ENCODE measurements around the gene INAVA.

The INAVA gene

DNA sequence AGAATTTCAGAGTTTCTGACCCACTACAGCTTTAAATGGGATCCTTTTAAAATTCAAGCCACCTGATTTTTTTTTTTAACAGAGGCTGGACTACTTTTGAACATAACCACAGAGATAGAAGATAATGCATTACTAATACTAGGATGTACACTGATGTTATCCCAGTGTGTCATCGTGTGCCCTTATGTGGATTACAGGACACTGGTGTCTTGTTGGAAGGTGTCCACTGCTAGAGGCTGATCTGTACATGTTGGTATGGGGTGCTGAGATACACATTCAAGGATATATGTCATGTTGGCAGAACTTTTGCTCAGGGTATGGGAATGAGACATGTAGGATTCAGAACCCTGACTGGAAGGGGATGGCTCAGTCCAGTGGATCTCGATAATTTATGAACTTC lies 56.3 kb downstream of the INAVA start:
- H3K4me3 ChIP-seq (ENCODE audit: low read length): no peak overlapping the region
- peaks cover 17% of the 10 kb centered on the region for H3K27me3 ChIP-seq (ENCODE audit: low read depth, low read length)
- no peak overlapping the region for H2AFZ ChIP-seq (ENCODE audit: low read depth, low read length)
- no peaks in the 10 kb centered on the region for H3K9me3 ChIP-seq (ENCODE audit: insufficient read depth, low read length)
- no peak overlapping the region for H3K4me2 ChIP-seq (ENCODE audit: low read length)
- no peaks in the 10 kb centered on the region for H4K20me1 ChIP-seq (ENCODE audit: insufficient read depth, low read length)
- H3K27ac ChIP-seq (ENCODE audit: low read length): no peak overlapping the region
- H3K9ac ChIP-seq (ENCODE audit: low read length): no peak overlapping the region
- no peaks in the 10 kb centered on the region for H3K79me2 ChIP-seq (ENCODE audit: low read length)
- no peaks in the 10 kb centered on the region for H3K4me1 ChIP-seq (ENCODE audit: low read length)
- TF ChIP-seq, protein P1, sequence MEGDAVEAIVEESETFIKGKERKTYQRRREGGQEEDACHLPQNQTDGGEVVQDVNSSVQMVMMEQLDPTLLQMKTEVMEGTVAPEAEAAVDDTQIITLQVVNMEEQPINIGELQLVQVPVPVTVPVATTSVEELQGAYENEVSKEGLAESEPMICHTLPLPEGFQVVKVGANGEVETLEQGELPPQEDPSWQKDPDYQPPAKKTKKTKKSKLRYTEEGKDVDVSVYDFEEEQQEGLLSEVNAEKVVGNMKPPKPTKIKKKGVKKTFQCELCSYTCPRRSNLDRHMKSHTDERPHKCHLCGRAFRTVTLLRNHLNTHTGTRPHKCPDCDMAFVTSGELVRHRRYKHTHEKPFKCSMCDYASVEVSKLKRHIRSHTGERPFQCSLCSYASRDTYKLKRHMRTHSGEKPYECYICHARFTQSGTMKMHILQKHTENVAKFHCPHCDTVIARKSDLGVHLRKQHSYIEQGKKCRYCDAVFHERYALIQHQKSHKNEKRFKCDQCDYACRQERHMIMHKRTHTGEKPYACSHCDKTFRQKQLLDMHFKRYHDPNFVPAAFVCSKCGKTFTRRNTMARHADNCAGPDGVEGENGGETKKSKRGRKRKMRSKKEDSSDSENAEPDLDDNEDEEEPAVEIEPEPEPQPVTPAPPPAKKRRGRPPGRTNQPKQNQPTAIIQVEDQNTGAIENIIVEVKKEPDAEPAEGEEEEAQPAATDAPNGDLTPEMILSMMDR (IDR thresholded peaks at IDR 0.05; ENCODE audit: low read depth, low read length): no peak
- no peak for TF ChIP-seq EZH2phosphoT487 (IDR thresholded peaks at IDR 0.05; ENCODE audit: low read depth)
- no peaks in the 10 kb centered on the region for H3K36me3 ChIP-seq (replicated peaks; ENCODE audit: low read depth, low read length)

DNA sequence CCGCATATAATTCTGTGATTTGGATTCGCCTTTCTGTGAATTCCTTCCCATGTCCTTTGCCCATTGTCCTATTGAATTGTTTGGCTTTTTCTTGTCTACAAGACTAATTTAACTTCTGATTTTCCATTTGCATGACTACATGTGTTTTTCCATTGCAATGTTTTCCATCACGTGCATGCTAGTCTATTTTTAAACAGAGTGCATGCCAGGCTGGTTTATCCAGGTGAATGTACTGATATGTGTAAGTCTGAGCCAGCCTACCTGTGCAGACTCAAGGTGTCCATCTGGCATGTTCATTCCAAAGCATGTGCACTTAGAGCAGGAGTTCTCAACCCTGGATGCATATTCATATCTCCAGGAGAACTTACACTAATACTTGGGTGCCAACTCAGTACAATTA lies 59.7 kb downstream of the INAVA start:
- Histone ChIP-seq H3K9me3 (ENCODE audit: insufficient read depth, low read length) (no peaks in the 10 kb centered on the region), H3K36me3 (replicated peaks; ENCODE audit: low read depth, low read length) (no peaks in the 10 kb centered on the region), H3K27ac (ENCODE audit: low read length) (no peak overlapping the region), H3K79me2 (ENCODE audit: low read length) (no peaks in the 10 kb centered on the region), H3K4me3 (ENCODE audit: low read length) (no peak overlapping the region), H3K27me3 (ENCODE audit: low read depth, low read length) (peaks cover 26% of the 10 kb centered on the region), H3K9ac (ENCODE audit: low read length) (no peak overlapping the region), H3K4me1 (ENCODE audit: low read length) (no peaks in the 10 kb centered on the region), H4K20me1 (ENCODE audit: insufficient read depth, low read length) (no peaks in the 10 kb centered on the region), H3K4me2 (ENCODE audit: low read length) (no peak overlapping the region), H2AFZ (ENCODE audit: low read depth, low read length) (no peak overlapping the region)
- TF ChIP-seq EZH2phosphoT487 (IDR thresholded peaks at IDR 0.05; ENCODE audit: low read depth): no peak
- TF ChIP-seq, protein P1 (IDR thresholded peaks at IDR 0.05; ENCODE audit: low read depth, low read length): no peak

GRCh38 chr1:200958597-200958996 lies 63.9 kb downstream of the INAVA start:
- H3K4me1 ChIP-seq (ENCODE audit: low read length): no peaks in the 10 kb centered on the region
- H3K4me2 ChIP-seq (ENCODE audit: low read length): no peak overlapping the region
- no peak overlapping the region for H3K4me3 ChIP-seq (ENCODE audit: low read length)
- no peaks in the 10 kb centered on the region for H3K36me3 ChIP-seq (replicated peaks; ENCODE audit: low read depth, low read length)
- no peak overlapping the region for H3K27ac ChIP-seq (ENCODE audit: low read length)
- no peak for TF ChIP-seq EZH2phosphoT487 (IDR thresholded peaks at IDR 0.05; ENCODE audit: low read depth)
- TF ChIP-seq, protein P1 (IDR thresholded peaks at IDR 0.05; ENCODE audit: low read depth, low read length): no peak
- H2AFZ ChIP-seq (ENCODE audit: low read depth, low read length): no peak overlapping the region
- H3K79me2 ChIP-seq (ENCODE audit: low read length): no peaks in the 10 kb centered on the region
- H4K20me1 ChIP-seq (ENCODE audit: insufficient read depth, low read length): no peaks in the 10 kb centered on the region
- no peak overlapping the region for H3K9ac ChIP-seq (ENCODE audit: low read length)
- peaks cover 23% of the 10 kb centered on the region for H3K27me3 ChIP-seq (ENCODE audit: low read depth, low read length)
- no peaks in the 10 kb centered on the region for H3K9me3 ChIP-seq (ENCODE audit: insufficient read depth, low read length)

GRCh38 chr1:200959411-200959921 lies 64.8 kb downstream of the INAVA start:
- Histone ChIP-seq H2AFZ (ENCODE audit: low read depth, low read length) (no peak overlapping the region), H3K36me3 (replicated peaks; ENCODE audit: low read depth, low read length) (no peaks in the 10 kb centered on the region), H3K9ac (ENCODE audit: low read length) (no peak overlapping the region), H3K4me3 (ENCODE audit: low read length) (no peak overlapping the region), H3K27me3 (ENCODE audit: low read depth, low read length) (peaks cover 17% of the 10 kb centered on the region), H3K79me2 (ENCODE audit: low read length) (no peaks in the 10 kb centered on the region), H3K4me2 (ENCODE audit: low read length) (no peak overlapping the region), H3K9me3 (ENCODE audit: insufficient read depth, low read length) (no peaks in the 10 kb centered on the region), H3K4me1 (ENCODE audit: low read length) (no peaks in the 10 kb centered on the region), H3K27ac (ENCODE audit: low read length) (no peak overlapping the region), H4K20me1 (ENCODE audit: insufficient read depth, low read length) (no peaks in the 10 kb centered on the region)
- TF ChIP-seq EZH2phosphoT487 (IDR thresholded peaks at IDR 0.05; ENCODE audit: low read depth): no peak
